IPS-18c (cell line): Measurements from ENCODE around the gene ADGRV1.

Source experiments
- H3K4me3 ChIP-seq: 2 replicates; pipeline ENCODE4 v1.7.0; 2013; ENCODE audit warnings: low read depth, mild to moderate bottlenecking, low read length, moderate library complexity; ENCODE audit not compliant: insufficient read depth
- H3K9me3 ChIP-seq: one replicate; pipeline ENCODE4 v1.6.1; 2013; ENCODE audit warnings: mild to moderate bottlenecking, low read length, moderate library complexity; ENCODE audit not compliant: control insufficient read depth, insufficient read depth

ADGRV1 gene

GRCh38 chr5:91118354-91118753 lies 559.8 kb downstream of the ADGRV1 start:
- Histone ChIP-seq H3K4me3 (no peak overlapping the region), H3K9me3 (no peaks in the 10 kb centered on the region)

- Histone ChIP-seq H3K4me3 (no peak overlapping the region), H3K9me3 (no peaks in the 10 kb centered on the region)
Measured at GRCh38 chr5:91118796-91119195, 560.2 kb downstream of the ADGRV1 start.

GRCh38 chr5:91119217-91119616 lies 560.6 kb downstream of the ADGRV1 start:
- no peak overlapping the region for H3K4me3 ChIP-seq
- H3K9me3 ChIP-seq: no peaks in the 10 kb centered on the region

GRCh38 chr5:91119981-91120850 lies 561.6 kb downstream of the ADGRV1 start:
- H3K4me3 ChIP-seq: no peak overlapping the region
- no peaks in the 10 kb centered on the region for H3K9me3 ChIP-seq

- Histone ChIP-seq H3K9me3 (no peaks in the 10 kb centered on the region), H3K4me3 (no peak overlapping the region)
Measured at GRCh38 chr5:91121347-91121993, 562.9 kb downstream of the ADGRV1 start.

GRCh38 chr5:91122651-91123050 lies 564.1 kb downstream of the ADGRV1 start:
- H3K9me3 ChIP-seq: no peaks in the 10 kb centered on the region
- H3K4me3 ChIP-seq: no peak overlapping the region

GRCh38 chr5:91123291-91123690 lies 564.7 kb downstream of the ADGRV1 start:
- no peak overlapping the region for H3K4me3 ChIP-seq
- H3K9me3 ChIP-seq: no peaks in the 10 kb centered on the region

GRCh38 chr5:91123901-91124300 lies 565.3 kb downstream of the ADGRV1 start:
- H3K4me3 ChIP-seq: no peak overlapping the region
- H3K9me3 ChIP-seq: no peaks in the 10 kb centered on the region

- H3K4me3 ChIP-seq: no peak overlapping the region
Measured at GRCh38 chr5:91125916-91126315, 567.3 kb downstream of the ADGRV1 start.

GRCh38 chr5:91126448-91126847 lies 567.9 kb downstream of the ADGRV1 start:
- H3K9me3 ChIP-seq: no peaks in the 10 kb centered on the region
- no peak overlapping the region for H3K4me3 ChIP-seq

More at GRCh38 chr5:91125916-91126315, 567.3 kb downstream of the ADGRV1 start:
- H3K9me3 ChIP-seq: no peaks in the 10 kb centered on the region

- Histone ChIP-seq H3K9me3 (no peaks in the 10 kb centered on the region), H3K4me3 (no peak overlapping the region)
Measured at GRCh38 chr5:91126888-91127287, 568.3 kb downstream of the ADGRV1 start.

- no peak overlapping the region for H3K4me3 ChIP-seq
Measured at GRCh38 chr5:91127456-91128081, 569.0 kb downstream of the ADGRV1 start.

GRCh38 chr5:91128604-91129003 lies 570.0 kb downstream of the ADGRV1 start:
- H3K4me3 ChIP-seq: no peak overlapping the region
- H3K9me3 ChIP-seq: no peaks in the 10 kb centered on the region

More at GRCh38 chr5:91127456-91128081, 569.0 kb downstream of the ADGRV1 start:
- no peaks in the 10 kb centered on the region for H3K9me3 ChIP-seq

- no peak overlapping the region for H3K4me3 ChIP-seq
- no peaks in the 10 kb centered on the region for H3K9me3 ChIP-seq
Measured at GRCh38 chr5:91129748-91130147, 571.2 kb downstream of the ADGRV1 start.

GRCh38 chr5:91130759-91131158 lies 572.2 kb downstream of the ADGRV1 start:
- H3K9me3 ChIP-seq: no peaks in the 10 kb centered on the region
- no peak overlapping the region for H3K4me3 ChIP-seq

- no peak overlapping the region for H3K4me3 ChIP-seq
- H3K9me3 ChIP-seq: no peaks in the 10 kb centered on the region
Measured at GRCh38 chr5:91132550-91132949, 574.0 kb downstream of the ADGRV1 start.

GRCh38 chr5:91133183-91133582 lies 574.6 kb downstream of the ADGRV1 start:
- H3K9me3 ChIP-seq: no peaks in the 10 kb centered on the region
- no peak overlapping the region for H3K4me3 ChIP-seq
